Erythroblast (primary cell): ENCODE results near the gene ARAP3.

Experiments
- GATA1 ChIP-seq: IDR thresholded peaks from 2 replicates; pipeline ENCODE4 v1.6.1; 2011; ENCODE audit warnings: low read depth, mild to moderate bottlenecking, control low read depth, low read length, moderate library complexity
- POLR2A ChIP-seq: IDR thresholded peaks from 2 replicates; pipeline ENCODE4 v1.6.1; 2011; ENCODE audit warnings: mild to moderate bottlenecking, low read length

DNA sequence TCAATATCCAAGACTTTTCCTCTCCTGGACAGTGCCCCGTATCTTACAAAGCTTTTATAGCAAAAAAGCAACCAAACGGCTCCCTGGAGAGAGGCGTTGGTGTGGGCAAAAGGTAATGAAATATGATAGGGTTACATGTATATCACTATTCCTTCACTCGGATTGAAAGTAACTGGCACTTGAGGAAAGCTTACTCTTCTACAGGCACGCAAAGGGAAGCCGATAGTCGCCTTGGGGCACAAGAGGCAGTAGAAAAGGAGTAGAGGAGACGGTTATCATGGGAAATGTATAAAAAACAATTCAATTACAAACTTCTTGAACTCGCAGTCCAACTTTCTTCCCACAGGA, 64.4 kb downstream of the ARAP3 start:
- TF ChIP-seq POLR2A = peak; percentile 9
- no peak for TF ChIP-seq GATA1
